ENCODE measurements around the gene FAM168B.

Gene FAM168B

GRCh38 chr2:131030478-131030971, 62.7 kb downstream of the FAM168B start:
- no peak for FAIRE-seq
- DNase-seq (ENCODE audit: extremely low spot score, insufficient read length, low read depth), result no peak

- FAIRE-seq (no peak), DNase-seq (ENCODE audit: extremely low spot score, insufficient read length, low read depth) (no peak)
Observed at GRCh38 chr2:131029812-131030211, 63.4 kb downstream of the FAM168B start.

- no peak for DNase-seq (ENCODE audit: extremely low spot score, insufficient read length, low read depth)
- no peak for FAIRE-seq
Observed at GRCh38 chr2:131027566-131028528, 65.4 kb downstream of the FAM168B start.

GRCh38 chr2:131026919-131027318, 66.3 kb downstream of the FAM168B start:
- FAIRE-seq, result no peak

GRCh38 chr2:131023758-131024157, 69.5 kb downstream of the FAM168B start:
- DNase-seq (ENCODE audit: extremely low spot score, insufficient read length, low read depth) (no peak), FAIRE-seq (no peak)

More at GRCh38 chr2:131026919-131027318, 66.3 kb downstream of the FAM168B start:
- DNase-seq (ENCODE audit: extremely low spot score, insufficient read length, low read depth), result no peak

- FAIRE-seq, result no peak
Observed at GRCh38 chr2:131022731-131023130, 70.5 kb downstream of the FAM168B start.

GRCh38 chr2:131016826-131017741, 76.2 kb downstream of the FAM168B start:
- DNase-seq (ENCODE audit: extremely low spot score, insufficient read length, low read depth) (no peak), FAIRE-seq (no peak)

More at GRCh38 chr2:131022731-131023130, 70.5 kb downstream of the FAM168B start:
- DNase-seq (ENCODE audit: extremely low spot score, insufficient read length, low read depth), result no peak

- FAIRE-seq, result no peak
- DNase-seq (ENCODE audit: extremely low spot score, insufficient read length, low read depth), result no peak
Observed at GRCh38 chr2:131015764-131016163, 77.5 kb downstream of the FAM168B start.

- FAIRE-seq, result no peak
- DNase-seq (ENCODE audit: extremely low spot score, insufficient read length, low read depth), result no peak
Observed at GRCh38 chr2:131014141-131014540, 79.1 kb downstream of the FAM168B start.

- DNase-seq (ENCODE audit: extremely low spot score, insufficient read length, low read depth), result no peak
Observed at GRCh38 chr2:131011486-131011885, 81.8 kb downstream of the FAM168B start.

GRCh38 chr2:131010566-131010965, 82.7 kb downstream of the FAM168B start:
- FAIRE-seq, result no peak
- no peak for DNase-seq (ENCODE audit: extremely low spot score, insufficient read length, low read depth)

More at GRCh38 chr2:131011486-131011885, 81.8 kb downstream of the FAM168B start:
- no peak for FAIRE-seq

GRCh38 chr2:131009713-131010475, 83.4 kb downstream of the FAM168B start:
- FAIRE-seq (no peak), DNase-seq (ENCODE audit: extremely low spot score, insufficient read length, low read depth) (no peak)

GRCh38 chr2:131008967-131009366, 84.3 kb downstream of the FAM168B start:
- no peak for FAIRE-seq
- DNase-seq (ENCODE audit: extremely low spot score, insufficient read length, low read depth), result no peak

- DNase-seq (ENCODE audit: extremely low spot score, insufficient read length, low read depth), result no peak
- no peak for FAIRE-seq
Observed at GRCh38 chr2:131006561-131006960, 86.7 kb downstream of the FAM168B start.

- FAIRE-seq (no peak), DNase-seq (ENCODE audit: extremely low spot score, insufficient read length, low read depth) (no peak)
Observed at GRCh38 chr2:131005216-131005935, 87.9 kb downstream of the FAM168B start.

GRCh38 chr2:131004446-131005209, 88.6 kb downstream of the FAM168B start:
- DNase-seq (ENCODE audit: extremely low spot score, insufficient read length, low read depth) (no peak), FAIRE-seq (no peak)

- FAIRE-seq (no peak), DNase-seq (ENCODE audit: extremely low spot score, insufficient read length, low read depth) (no peak)
Observed at GRCh38 chr2:130998561-130998960, 94.7 kb downstream of the FAM168B start.
